OCI-M1 (cell line): ENCODE data around the gene BOLL.
A peak's percentile ranks its signal among the peaks of the same experiment; 100 is the strongest.
"Not testable (repeated sequence)": the region's sequence is repeated elsewhere in the genome, so short reads cannot be mapped to it uniquely, and the experiment has no call there.

Experiments
- DNase-seq: peaks from one replicate; lab custom pipeline; 2025; lab: John Stamatoyannopoulos, UW

BOLL gene

DNA sequence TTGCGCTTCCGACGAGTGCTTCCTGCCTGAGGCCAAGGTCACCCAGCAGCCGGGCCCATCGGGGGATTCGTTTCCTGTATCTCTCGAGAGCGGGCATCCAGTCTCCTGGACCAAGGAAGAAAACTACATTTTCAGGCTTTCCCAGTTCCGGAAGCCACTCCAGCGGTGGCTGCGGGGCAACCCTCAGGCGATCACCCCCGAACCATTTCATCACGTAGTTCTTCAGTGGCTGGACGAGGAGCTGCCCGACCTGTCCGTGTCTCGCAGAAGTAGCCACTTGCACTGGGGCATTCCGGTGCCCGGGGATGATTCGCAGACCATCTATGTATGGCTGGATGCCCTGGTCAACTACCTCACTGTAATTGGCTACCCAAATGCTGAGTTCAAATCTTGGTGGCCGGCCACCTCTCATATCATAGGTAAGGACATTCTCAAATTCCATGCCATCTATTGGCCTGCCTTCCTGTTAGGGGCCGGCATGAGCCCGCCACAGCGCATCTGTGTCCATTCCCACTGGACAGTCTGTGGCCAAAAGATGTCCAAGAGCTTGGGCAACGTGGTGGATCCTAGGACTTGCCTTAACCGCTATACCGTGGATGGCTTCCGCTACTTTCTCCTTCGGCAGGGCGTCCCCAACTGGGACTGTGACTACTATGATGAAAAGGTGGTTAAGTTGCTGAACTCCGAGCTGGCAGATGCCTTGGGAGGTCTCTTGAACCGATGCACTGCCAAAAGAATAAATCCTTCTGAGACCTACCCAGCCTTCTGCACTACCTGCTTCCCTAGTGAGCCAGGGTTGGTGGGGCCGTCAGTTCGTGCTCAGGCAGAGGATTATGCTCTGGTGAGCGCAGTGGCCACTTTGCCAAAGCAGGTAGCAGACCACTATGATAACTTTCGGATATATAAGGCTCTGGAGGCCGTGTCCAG, 78.9 kb downstream of the BOLL start:
- DNase-seq: peak; percentile 38

DNA sequence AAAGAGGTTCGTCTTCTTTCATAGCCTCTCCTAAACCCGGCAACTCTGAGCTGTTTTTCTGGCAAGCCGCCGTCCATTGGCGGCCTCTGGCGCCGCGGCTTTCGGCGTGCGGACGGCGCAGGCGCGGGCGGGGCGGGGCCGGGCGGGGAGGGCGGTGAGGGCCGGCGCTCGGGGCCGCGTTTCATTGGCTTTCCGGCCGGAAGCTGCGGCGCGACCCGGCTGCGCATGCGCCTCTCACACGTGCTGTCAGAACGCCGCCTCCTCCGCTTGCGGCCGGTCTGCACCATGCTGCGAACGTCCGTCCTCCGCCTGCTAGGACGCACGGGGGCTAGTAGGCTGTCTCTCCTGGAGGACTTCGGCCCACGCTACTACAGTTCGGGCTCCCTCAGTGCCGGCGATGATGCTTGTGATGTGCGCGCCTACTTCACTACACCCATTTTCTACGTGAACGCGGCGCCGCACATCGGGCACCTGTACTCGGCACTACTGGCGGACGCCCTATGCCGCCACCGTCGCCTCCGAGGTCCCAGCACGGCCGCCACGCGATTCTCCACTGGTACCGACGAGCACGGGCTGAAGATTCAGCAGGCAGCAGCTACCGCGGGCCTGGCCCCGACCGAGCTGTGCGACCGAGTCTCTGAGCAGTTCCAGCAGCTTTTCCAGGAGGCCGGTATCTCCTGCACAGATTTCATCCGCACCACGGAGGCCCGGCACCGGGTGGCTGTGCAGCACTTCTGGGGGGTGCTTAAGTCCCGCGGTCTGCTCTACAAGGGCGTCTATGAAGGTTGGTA, 79.8 kb downstream of the BOLL start, which contains the start of gene MARS2:
TSS of gene MARS2 (plus strand) at position 249 of the 791 bp plus-strand sequence. CDS start at position 286, 37 bp downstream.
- DNase-seq: peak; percentile 95

DNA sequence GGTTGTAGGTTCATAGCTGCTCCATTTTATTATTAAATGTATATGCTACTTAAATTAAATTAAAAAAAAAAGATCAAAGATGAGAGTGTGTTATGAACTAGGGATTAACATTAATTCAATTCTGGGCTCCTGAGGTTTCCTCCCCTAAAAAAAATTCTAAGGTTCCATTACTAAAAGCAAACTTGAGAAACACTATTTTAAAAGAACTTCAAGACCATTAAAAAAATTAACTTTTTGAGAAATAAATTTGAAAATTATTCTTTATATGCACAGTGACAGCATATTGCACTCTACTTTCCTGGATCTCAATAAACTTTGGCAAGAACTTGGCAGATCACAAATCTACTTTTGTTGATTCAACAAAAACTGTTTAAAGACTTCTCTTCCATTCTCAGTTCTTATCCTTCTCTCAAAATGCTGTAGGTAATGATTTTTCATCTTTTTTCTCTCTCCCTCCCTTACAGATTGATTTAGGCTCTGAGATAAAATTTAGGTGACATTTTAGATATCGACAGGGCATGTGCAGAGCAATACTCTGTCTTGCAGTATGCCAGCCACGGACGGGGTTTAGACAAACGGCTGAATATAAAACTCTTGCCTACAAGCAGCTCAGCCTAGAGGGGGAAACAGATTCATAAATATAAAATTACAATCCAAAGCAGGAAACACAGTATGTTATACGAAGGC, 80.5 kb downstream of the BOLL start:
- DNase-seq: peak; percentile 49

DNA sequence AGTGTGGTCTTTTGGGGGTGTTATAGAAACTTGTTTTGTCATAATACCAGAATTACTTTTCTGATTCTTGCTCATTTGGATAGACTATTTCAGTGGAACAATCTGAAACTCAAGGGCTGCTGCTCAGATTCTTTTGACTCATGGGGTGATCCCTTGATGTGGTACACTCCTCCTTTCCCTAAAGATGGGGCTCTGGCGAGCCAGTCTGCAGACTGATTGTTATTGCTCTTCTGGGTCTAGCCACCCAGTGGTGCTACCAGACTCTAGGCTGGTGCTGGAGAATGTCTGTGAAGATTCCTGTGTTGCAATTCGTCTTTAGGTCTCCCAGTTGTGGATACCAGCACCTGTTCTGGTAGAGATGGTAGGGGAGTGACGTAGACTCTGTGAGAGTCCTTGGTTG, 84.2 kb downstream of the BOLL start:
- no peak for DNase-seq

DNA sequence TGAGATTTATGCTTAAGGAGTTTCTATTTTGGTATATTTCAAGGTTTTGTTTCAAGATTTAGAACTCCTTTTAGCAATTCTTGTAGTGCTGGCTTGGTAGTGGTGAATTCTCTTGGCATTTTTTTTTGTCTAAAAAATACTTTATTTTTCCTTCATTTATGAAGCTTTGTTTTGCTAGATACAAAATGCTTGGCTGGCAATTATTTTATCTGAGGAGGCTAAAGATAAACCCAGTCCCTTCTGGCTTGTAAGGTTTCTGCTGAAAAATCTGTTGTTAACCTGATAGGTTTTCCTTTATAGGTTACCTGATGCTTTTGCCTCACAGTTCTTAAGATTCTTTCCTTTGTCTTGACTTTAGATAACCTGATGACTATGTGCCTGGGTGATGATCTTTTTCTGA, 85.4 kb downstream of the BOLL start:
- not testable (repeated sequence) for DNase-seq

DNA sequence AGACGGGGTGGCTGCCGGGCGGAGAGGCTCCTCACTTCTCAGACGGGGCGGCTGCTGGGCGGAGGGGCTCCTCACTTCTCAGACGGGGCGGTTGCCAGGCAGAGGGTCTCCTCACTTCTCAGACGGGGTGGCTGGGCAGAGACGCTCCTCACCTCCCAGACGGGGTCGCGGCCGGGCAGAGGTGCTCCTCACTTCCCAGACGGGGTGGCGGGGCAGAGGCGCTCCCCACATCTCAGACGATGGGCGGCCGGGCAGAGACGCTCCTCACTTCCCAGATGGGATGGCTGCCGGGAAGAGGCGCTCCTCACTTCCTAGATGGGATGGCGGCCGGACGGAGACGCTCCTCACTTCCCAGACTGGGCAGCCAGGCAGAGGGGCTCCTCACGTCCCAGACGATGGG, 88.5 kb downstream of the BOLL start:
- DNase-seq: not testable (repeated sequence)

DNA sequence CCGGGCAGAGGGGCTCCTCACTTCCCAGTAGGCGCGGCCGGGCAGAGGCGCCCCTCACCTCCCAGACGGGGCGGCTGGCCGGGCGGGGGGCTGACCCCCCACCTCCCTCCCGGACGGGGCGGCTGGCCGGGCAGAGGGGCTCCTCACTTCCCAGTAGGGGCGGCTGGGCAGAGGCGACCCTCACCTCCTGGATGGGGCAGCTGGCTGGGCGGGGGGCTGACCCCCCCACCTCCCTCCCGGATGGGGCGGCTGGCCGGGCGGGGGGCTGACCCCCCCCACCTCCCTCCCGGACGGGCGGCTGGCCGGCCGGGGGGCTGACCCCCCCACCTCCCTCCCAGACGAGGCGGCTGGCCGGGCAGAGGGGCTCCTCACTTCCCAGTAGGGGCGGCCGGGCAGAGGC, 89.1 kb downstream of the BOLL start:
- not testable (repeated sequence) for DNase-seq

DNA sequence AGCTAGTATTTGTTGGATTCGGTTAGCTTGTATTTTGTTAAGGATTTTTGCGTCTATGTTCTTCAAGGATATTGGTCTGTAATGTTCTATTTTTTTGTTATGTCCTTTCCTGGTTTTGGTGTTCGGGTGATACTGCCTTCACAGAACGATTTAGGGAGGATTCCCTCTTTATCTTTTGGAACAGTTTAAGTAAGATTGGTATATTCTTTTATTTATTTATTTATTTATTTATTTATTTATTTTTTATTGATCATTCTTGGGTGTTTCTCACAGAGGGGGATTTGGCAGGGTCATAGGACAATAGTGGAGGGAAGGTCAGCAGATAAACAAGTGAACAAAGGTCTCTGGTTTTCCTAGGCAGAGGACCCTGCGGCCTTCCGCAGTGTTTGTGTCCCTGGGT, 89.9 kb downstream of the BOLL start:
- not testable (repeated sequence) for DNase-seq

DNA sequence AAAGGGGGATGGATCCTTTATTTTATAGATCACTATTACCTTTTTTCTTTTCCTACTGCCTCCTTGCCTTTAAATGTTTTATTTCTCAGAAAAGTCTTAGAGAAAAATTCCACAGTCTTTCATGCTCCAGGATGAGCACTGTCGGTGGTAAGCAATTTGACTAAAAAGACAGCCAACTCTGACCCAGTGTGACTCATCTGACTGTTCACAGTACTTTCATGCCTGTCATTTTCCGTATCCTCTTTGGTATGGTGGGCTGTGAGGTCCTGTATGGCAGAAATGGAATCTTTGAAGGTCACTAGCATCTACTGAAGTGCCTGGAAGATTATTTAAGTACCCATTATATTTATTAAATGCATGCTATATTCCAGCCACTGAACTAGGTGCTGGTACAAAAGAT, 107.6 kb downstream of the BOLL start:
- no peak for DNase-seq

DNA sequence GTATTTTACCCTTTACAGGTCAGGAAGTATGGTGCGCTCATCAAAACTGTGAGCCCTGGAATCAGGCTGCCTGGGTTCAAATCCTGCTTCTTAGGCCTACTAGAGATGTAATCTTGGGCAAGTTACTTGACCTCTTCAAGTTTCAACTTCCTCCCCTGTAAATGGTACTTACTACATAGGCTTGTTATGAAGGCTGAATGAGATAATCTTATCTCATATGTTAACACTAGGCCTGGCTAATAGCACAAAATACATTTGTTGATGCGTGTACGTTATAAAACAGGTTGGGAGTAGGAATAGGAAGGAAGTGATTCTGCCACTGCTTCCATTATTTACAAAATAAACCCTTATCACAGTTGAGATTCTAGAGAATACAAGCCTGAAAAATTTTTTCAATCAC, 108.1 kb downstream of the BOLL start:
- DNase-seq: no peak
